Measurements from ENCODE around the gene PCNX3. TPM values are rescaled to one million over a fixed set of nuclear protein-coding genes. Genes with fewer than 3 reads are reported as not detected.
A peak's percentile ranks its signal among the peaks of the same experiment; 100 is the strongest.

Gene PCNX3
- total RNA-seq, 4 donors from 2014 or later = 24.1 to 44.1 (median 34.4) TPM

DNA sequence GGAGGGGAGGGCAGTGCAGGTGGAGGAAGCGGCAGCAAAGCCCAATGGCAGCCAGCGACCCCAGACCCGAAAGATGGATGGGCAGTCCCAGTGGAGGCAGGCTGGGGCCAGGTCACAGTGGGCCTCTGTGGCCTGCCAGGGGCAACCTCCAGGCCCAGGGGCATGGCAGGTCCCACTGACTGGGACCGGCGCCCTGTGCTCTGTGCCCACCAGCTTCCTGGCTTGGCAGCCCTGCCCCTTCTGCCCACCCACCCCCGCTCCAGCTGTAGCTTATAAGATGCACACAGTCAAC lies 15.7 kb upstream of the PCNX3 start:
- no peak overlapping the region for H3K4me3 ChIP-seq (ENCODE audit: low read depth, poor library complexity, severe bottlenecking)
- TF ChIP-seq POLR2A (IDR thresholded peaks at IDR 0.05) (no peak), CTCF (IDR thresholded peaks at IDR 0.05) (no peak)
- 92% methylated on average over 2 to 6 of the region's 6 CpGs for WGBS, 2 donors
- intact Hi-C loops (cut with DNase I; ENCODE audit: low total_unique reads) = no loop called here
- no peak for DNase-seq (ENCODE audit: low spot score in 2 of 2)

- intact Hi-C loops (cut with DNase I; ENCODE audit: low total_unique reads) = no loop called here
- TF ChIP-seq CTCF (IDR thresholded peaks at IDR 0.05) = no peak
- no peak for TF ChIP-seq POLR2A (IDR thresholded peaks at IDR 0.05)
- no peak for DNase-seq (ENCODE audit: low spot score in 2 of 2)
- WGBS, 2 donors = 94 to 100% methylated on average over 1 of the region's 1 CpG
- no peak overlapping the region for H3K4me3 ChIP-seq (ENCODE audit: low read depth, poor library complexity, severe bottlenecking)
Measured at GRCh38 chr11:65604258-65604657, 11.3 kb upstream of the PCNX3 start.

DNA sequence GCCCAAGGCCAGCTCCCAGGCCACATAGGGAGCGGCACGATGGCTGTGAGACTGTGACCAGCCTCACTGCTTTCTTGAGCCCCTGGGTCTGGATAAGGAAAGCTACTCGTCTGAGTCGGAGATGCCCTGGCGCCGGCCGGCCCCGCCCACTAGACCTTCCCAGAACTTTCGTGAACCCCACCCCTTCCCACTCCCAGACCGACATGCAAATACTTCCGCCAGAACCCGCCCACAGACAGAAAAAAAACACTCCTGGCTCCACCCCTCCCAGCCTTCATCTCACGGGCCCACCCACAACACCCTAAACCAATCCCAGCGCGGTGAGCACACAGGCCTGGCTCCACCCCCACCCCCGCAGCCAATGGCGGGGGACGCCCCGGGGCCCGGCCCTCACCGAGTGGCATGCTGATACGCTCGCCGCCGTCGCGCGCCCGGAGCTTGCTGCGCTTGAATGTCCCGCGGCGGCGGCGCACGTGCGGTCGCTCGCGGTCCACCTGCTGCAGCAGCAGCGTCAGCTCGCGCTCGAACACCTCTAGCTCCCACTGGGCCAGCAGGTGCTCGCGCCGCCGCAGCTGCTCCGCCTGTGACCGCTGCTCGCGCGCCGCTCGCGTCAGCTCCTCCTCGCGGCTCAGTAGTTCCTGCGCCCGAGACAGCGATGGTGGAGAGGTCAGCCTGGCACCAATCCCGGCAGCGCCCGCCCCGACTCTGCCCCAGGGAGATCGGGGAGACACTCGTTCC lies 8.5 kb upstream of the PCNX3 start:
- WGBS, 2 donors = 21 to 30% methylated on average over 60 to 65 of the region's 67 CpGs
- H3K4me3 ChIP-seq (ENCODE audit: low read depth, poor library complexity, severe bottlenecking) = no peak overlapping the region
- TF ChIP-seq CTCF (IDR thresholded peaks at IDR 0.05) = no peak
- peak; percentile 93 to 98 for DNase-seq (ENCODE audit: low spot score in 2 of 2)
- intact Hi-C loops (cut with DNase I; ENCODE audit: low total_unique reads) = no loop called here

- TF ChIP-seq CTCF (IDR thresholded peaks at IDR 0.05) (no peak), POLR2A (IDR thresholded peaks at IDR 0.05) (no peak)
- 82 to 86% methylated on average over 33 to 35 of the region's 37 CpGs for WGBS, 2 donors
- DNase-seq (ENCODE audit: low spot score in 2 of 2) = no peak
- intact Hi-C loops (cut with DNase I; ENCODE audit: low total_unique reads) = no loop called here
- no peak overlapping the region for H3K4me3 ChIP-seq (ENCODE audit: low read depth, poor library complexity, severe bottlenecking)
Measured at GRCh38 chr11:65607614-65608426, 7.8 kb upstream of the PCNX3 start.

DNA sequence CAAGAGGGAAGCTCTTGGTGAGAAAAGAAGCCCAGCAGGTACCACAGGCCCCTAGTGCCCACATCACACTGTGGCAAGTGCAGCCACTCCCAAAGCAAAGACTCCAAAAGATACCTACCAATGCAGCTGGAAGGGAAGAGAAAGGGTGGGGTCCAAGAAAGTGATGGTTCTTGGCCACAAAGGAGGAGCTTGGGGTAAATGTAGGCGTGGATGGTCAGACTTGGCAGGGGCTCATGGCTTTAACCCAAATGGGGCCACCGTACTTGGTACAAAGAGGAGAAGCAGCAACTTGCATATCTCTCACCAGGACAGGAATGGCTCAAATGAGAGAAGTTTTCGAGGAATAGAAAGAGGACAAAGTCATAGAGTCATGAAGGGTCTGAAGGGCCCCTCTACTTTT lies 6.3 kb upstream of the PCNX3 start:
- H3K4me3 ChIP-seq (ENCODE audit: low read depth, poor library complexity, severe bottlenecking) = no peak overlapping the region
- intact Hi-C loops (cut with DNase I; ENCODE audit: low total_unique reads) = no loop called here
- no peak for DNase-seq (ENCODE audit: low spot score in 2 of 2)
- WGBS, 2 donors = 35 to 51% methylated on average over 3 of the region's 3 CpGs
- TF ChIP-seq POLR2A (IDR thresholded peaks at IDR 0.05) = no peak
- no peak for TF ChIP-seq CTCF (IDR thresholded peaks at IDR 0.05)
